CD4-positive, CD25-positive, alpha-beta regulatory T cell (primary cell): ENCODE results near the gene KRTAP2-2. TPM values are rescaled to one million over a fixed set of nuclear protein-coding genes. Genes with fewer than 3 reads are reported as not detected.

Experiments
- ATAC-seq, 2 donors: fragments of 150-1000 bp; cut with Tn5 transposase; one replicate each; pipeline ENCODE4 v1.10.0; 2021; ENCODE audit warnings: low read depth in 2 of 2, moderate number of reproducible peaks in 2 of 2, moderate library complexity in 1 of 2
- DNase-seq, 3 donors: peaks; one replicate each; pipeline versions ENCODE4 v3.0.0 to v3.0.0-alpha.2; 2012 to 2022; ENCODE audit warnings: mixed read lengths in 1 of 3
- H3K27ac ChIP-seq: one replicate; pipeline ENCODE4 v1.7.0; 2013; ENCODE audit warnings: mild to moderate bottlenecking, low read length; ENCODE audit not compliant: insufficient read depth, poor library complexity, severe bottlenecking
- H3K27me3 ChIP-seq: one replicate; pipeline ENCODE4 v1.7.0; 2013; ENCODE audit warnings: low read length; ENCODE audit not compliant: control insufficient read depth, insufficient read depth
- H3K36me3 ChIP-seq: one replicate; pipeline ENCODE4 v1.7.0; 2013; ENCODE audit warnings: mild to moderate bottlenecking, low read length, moderate library complexity; ENCODE audit not compliant: control insufficient read depth, insufficient read depth
- H3K4me1 ChIP-seq: 2 replicates; pipeline ENCODE4 v1.7.0; 2013; ENCODE audit warnings: mild to moderate bottlenecking, low read length; ENCODE audit not compliant: insufficient read depth, control insufficient read depth, poor library complexity, severe bottlenecking
- H3K4me3 ChIP-seq: one replicate; pipeline ENCODE4 v1.7.0; 2013; ENCODE audit warnings: low read depth, mild to moderate bottlenecking, low read length, moderate library complexity
- H3K9me3 ChIP-seq, 2 experiments: 1 replicate in 1 of 2; 2 replicates in 1 of 2; pipeline ENCODE4 v1.7.0; 2013; ENCODE audit warnings: low read length in 2 of 2, mild to moderate bottlenecking in 1 of 2, moderate library complexity in 1 of 2; ENCODE audit not compliant: control insufficient read depth in 2 of 2
- H3K27ac Mint-ChIP-seq, 3 donors: one replicate each; pipeline ENCODE4 v1.8.0; 2020 to 2022; ENCODE audit warnings: mild to moderate bottlenecking in 3 of 3, mixed read lengths in 3 of 3, moderate library complexity in 2 of 3
- H3K27me3 Mint-ChIP-seq: one replicate; pipeline ENCODE4 v1.8.0; 2022; ENCODE audit warnings: mild to moderate bottlenecking, mixed read lengths
- H3K36me3 Mint-ChIP-seq: one replicate; pipeline ENCODE4 v1.8.0; 2020; ENCODE audit warnings: mixed read lengths
- H3K4me1 Mint-ChIP-seq, 4 donors: one replicate each; pipeline ENCODE4 v1.8.0; 2020 to 2022; ENCODE audit warnings: mixed read lengths in 4 of 4, mild to moderate bottlenecking in 1 of 4
- H3K4me3 Mint-ChIP-seq, 4 donors: one replicate each; pipeline ENCODE4 v1.8.0; 2020 to 2022; ENCODE audit warnings: mild to moderate bottlenecking in 4 of 4, mixed read lengths in 4 of 4, moderate library complexity in 3 of 4
- H3K9me3 Mint-ChIP-seq, 7 donors: one replicate each; pipeline ENCODE4 v1.8.0; 2020 to 2022; ENCODE audit warnings: mixed read lengths in 7 of 7, mild to moderate bottlenecking in 3 of 7, moderate library complexity in 2 of 7
- polyA plus RNA-seq, 4 donors: library from polyadenylated mRNA; unstranded; fragments of 300-500 nt; fragmentation: Illumina TruSeq; gene quantifications; one replicate each; pipeline ENCODE4 v1.2.3, GENCODE V29; 2021
- total RNA-seq: library from RNA; stranded (reverse); gene quantifications from one replicate; pipeline ENCODE4 v1.2.3, GENCODE V29; 2022

The KRTAP2-2 gene
- total and polyA plus RNA-seq, 5 donors from 2014 or later = not detected

DNA sequence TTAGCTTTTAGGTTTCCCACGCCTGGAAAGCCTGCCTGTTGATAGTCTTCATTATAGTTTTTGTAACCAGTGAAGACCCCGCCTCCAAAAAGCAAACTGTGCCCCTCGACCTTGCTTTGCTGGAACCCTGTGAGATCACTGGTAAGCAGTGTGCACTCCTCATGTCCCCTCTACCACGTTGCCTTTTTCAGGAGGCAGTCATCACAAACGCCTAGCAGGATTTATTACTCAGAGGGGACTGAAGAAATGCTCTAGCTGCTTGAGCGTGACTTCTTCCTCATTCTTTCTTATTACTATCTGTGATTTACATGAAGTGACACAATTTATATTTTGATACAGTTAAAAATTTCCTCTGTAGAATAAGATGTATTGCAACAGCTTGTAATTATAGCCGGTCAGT lies 39.6 kb downstream of the KRTAP2-2 start:
- H3K27ac ChIP-seq = no peak overlapping the region
- H3K4me1 ChIP-seq = no peaks in the 10 kb centered on the region
- DNase-seq (no peak), ATAC-seq (no peak)
- Mint-ChIP-seq H3K27me3 (peaks cover 24% of the 10 kb centered on the region), H3K4me3 (no peak overlapping the region), H3K4me1 (no peaks in the 10 kb centered on the region), H3K36me3 (no peaks in the 10 kb centered on the region), H3K27ac (no peak overlapping the region), H3K9me3 (no peaks in the 10 kb centered on the region)
- H3K36me3 ChIP-seq = no peaks in the 10 kb centered on the region
- H3K27me3 ChIP-seq = peaks cover 13% of the 10 kb centered on the region
- no peaks in the 10 kb centered on the region for H3K9me3 ChIP-seq
- no peak overlapping the region for H3K4me3 ChIP-seq

GRCh38 chr17:41013606-41014005 lies 41.4 kb downstream of the KRTAP2-2 start:
- Histone ChIP-seq H3K4me1 (no peaks in the 10 kb centered on the region), H3K27me3 (peaks cover 9% of the 10 kb centered on the region), H3K27ac (no peak overlapping the region), H3K4me3 (no peak overlapping the region), H3K36me3 (no peaks in the 10 kb centered on the region), H3K9me3 (no peaks in the 10 kb centered on the region)
- no peaks in the 10 kb centered on the region for H3K4me1 Mint-ChIP-seq
- ATAC-seq (no peak), DNase-seq (no peak)
- no peaks in the 10 kb centered on the region for H3K36me3 Mint-ChIP-seq
- H3K27me3 Mint-ChIP-seq = peaks cover 23% of the 10 kb centered on the region
- no peak overlapping the region for H3K4me3 Mint-ChIP-seq
- H3K9me3 Mint-ChIP-seq = no peaks in the 10 kb centered on the region
- H3K27ac Mint-ChIP-seq = no peak overlapping the region

- H3K9me3 ChIP-seq = no peaks in the 10 kb centered on the region
- H3K36me3 Mint-ChIP-seq = no peaks in the 10 kb centered on the region
- H3K4me3 ChIP-seq = no peak overlapping the region
- no peak overlapping the region for H3K27ac Mint-ChIP-seq
- no peak for ATAC-seq
- peaks cover 27% of the 10 kb centered on the region for H3K27me3 Mint-ChIP-seq
- peaks cover 6% of the 10 kb centered on the region for H3K27me3 ChIP-seq
- H3K4me1 Mint-ChIP-seq = no peaks in the 10 kb centered on the region
- no peak overlapping the region for H3K27ac ChIP-seq
- no peaks in the 10 kb centered on the region for H3K36me3 ChIP-seq
- DNase-seq = no peak
- H3K4me3 Mint-ChIP-seq = no peak overlapping the region
- H3K9me3 Mint-ChIP-seq = no peaks in the 10 kb centered on the region
- H3K4me1 ChIP-seq = no peaks in the 10 kb centered on the region
Observed at GRCh38 chr17:41013181-41013580, 41.8 kb downstream of the KRTAP2-2 start.

DNA sequence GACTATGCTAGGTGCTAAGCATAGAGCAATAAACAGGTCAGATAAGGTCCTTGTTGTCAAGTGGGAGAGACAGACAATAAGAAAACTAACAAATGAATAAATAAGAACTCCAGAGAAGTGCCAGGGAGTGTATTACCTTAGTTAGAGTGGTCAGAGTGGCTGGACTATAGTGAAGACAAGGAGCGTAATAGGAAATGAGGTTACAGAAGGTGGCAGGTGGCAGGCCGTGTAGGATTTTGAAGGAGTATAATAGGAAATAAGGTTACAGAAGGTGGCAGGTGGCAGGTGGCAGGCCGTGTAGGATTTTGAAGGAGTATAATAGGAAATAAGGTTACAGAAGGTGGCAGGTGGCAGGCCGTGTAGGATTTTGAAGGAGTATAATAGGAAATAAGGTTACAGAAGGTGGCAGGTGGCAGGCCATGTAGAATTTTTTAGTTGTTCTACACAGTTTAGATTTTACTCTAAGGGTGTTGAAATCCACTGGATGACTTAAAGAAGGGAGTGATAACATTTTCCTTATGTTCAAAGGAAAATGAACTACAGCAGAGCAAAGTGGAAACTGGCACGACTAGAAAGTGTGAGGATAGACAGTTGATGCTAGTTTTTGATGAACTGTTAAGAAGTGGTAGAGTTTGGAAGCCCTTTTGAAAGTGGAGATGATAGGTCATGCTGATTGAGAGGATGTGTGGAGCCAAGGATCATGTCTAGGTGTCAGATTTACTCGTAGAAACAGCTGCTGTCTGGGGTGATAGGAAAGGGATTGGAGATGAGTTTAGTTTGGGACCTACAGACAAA lies 42.5 kb downstream of the KRTAP2-2 start:
- Histone ChIP-seq H3K36me3 (no peaks in the 10 kb centered on the region), H3K27ac (no peak overlapping the region), H3K4me1 (no peaks in the 10 kb centered on the region), H3K4me3 (no peak overlapping the region), H3K9me3 (no peaks in the 10 kb centered on the region), H3K27me3 (peaks cover 6% of the 10 kb centered on the region)
- H3K9me3 Mint-ChIP-seq = no peaks in the 10 kb centered on the region
- DNase-seq = no peak
- peaks cover 25% of the 10 kb centered on the region for H3K27me3 Mint-ChIP-seq
- H3K4me3 Mint-ChIP-seq = no peak overlapping the region
- H3K36me3 Mint-ChIP-seq = no peaks in the 10 kb centered on the region
- no peak for ATAC-seq
- no peaks in the 10 kb centered on the region for H3K4me1 Mint-ChIP-seq
- no peak overlapping the region for H3K27ac Mint-ChIP-seq

DNA sequence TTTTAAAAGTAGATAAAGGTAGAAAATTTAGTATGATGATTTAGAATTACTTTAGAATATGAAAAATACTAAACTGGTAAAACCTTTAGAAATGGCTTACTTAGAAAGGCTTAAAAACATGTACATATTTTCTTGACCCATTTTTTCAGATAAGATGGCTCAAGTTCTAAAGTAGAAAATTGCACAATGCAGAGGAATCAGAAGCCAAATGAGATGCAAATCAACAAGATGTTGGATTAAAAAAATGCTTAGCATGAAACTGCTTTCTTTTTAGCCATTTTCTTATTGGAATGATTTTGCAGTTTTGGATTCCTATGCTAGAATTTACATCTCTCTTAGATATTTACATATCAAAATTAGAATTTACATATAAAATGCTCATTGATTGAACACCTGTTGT lies 44.6 kb downstream of the KRTAP2-2 start:
- DNase-seq = no peak
- no peak overlapping the region for H3K27ac Mint-ChIP-seq
- Histone ChIP-seq H3K9me3 (no peaks in the 10 kb centered on the region), H3K36me3 (no peaks in the 10 kb centered on the region), H3K4me1 (no peaks in the 10 kb centered on the region), H3K4me3 (no peak overlapping the region), H3K27ac (no peak overlapping the region), H3K27me3 (peaks cover 5% of the 10 kb centered on the region)
- no peaks in the 10 kb centered on the region for H3K9me3 Mint-ChIP-seq
- no peaks in the 10 kb centered on the region for H3K36me3 Mint-ChIP-seq
- H3K4me1 Mint-ChIP-seq = no peaks in the 10 kb centered on the region
- ATAC-seq = no peak
- peaks cover 29% of the 10 kb centered on the region for H3K27me3 Mint-ChIP-seq
- no peak overlapping the region for H3K4me3 Mint-ChIP-seq

DNA sequence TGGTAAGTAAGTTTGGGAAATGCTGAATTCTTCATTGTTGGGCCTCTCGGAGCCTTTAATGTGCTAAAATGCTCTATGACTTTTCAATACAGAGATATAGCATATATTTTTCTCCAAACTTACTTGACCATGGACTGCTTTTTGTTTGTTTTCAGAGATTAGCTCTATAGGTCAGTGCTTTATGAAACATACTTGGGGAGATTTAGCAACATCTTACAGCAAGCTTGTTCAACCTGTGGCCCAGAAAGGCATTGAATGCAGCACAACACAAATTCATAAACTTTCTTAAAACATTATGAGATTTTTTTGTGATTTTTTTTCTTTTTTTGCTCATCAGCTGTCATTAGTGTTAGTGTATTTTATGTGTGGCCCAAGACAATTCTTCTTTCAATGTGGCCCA lies 45.1 kb downstream of the KRTAP2-2 start:
- Mint-ChIP-seq H3K36me3 (no peaks in the 10 kb centered on the region), H3K27ac (no peak overlapping the region), H3K4me1 (no peaks in the 10 kb centered on the region), H3K9me3 (no peaks in the 10 kb centered on the region), H3K4me3 (no peak overlapping the region), H3K27me3 (peaks cover 29% of the 10 kb centered on the region)
- Histone ChIP-seq H3K4me1 (no peaks in the 10 kb centered on the region), H3K27ac (no peak overlapping the region), H3K27me3 (peaks cover 3% of the 10 kb centered on the region), H3K9me3 (no peaks in the 10 kb centered on the region), H3K36me3 (no peaks in the 10 kb centered on the region), H3K4me3 (no peak overlapping the region)
- DNase-seq = no peak
- ATAC-seq = no peak

DNA sequence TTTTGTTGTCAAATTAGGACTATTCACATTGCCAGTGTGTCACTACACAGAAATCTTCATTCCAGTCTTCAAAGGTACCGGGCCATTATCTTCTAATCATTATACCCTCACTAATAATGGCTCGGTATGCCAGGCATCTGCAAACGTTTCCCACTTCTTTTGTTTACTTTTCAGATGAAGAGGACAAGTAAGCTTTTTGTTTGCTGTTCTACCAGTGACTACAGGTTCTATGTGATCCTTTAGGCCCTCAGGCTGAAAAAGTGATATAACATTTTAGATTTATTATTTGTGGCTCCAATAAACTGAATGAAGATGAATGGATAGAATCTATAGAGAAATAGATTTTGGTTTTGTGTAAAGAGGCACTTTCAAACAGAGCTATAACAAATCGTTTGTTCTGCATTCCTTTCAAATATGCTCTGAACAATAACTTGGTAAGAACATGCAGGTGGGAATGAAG lies 45.7 kb downstream of the KRTAP2-2 start:
- no peaks in the 10 kb centered on the region for H3K36me3 Mint-ChIP-seq
- ATAC-seq = no peak

GRCh38 chr17:41008811-41009210 lies 46.2 kb downstream of the KRTAP2-2 start, which contains the start of gene KRTAP3-1:
KRTAP3-1 (minus strand) TSS chr17:41009128; CDS start chr17:41009074, 54 bp downstream.
- DNase-seq = no peak

More for the DNA sequence above, 45.7 kb downstream of the KRTAP2-2 start:
- peaks cover 3% of the 10 kb centered on the region for H3K27me3 ChIP-seq
- Mint-ChIP-seq H3K27me3 (peaks cover 32% of the 10 kb centered on the region), H3K4me1 (no peaks in the 10 kb centered on the region), H3K27ac (no peak overlapping the region), H3K4me3 (no peak overlapping the region), H3K9me3 (no peaks in the 10 kb centered on the region)
- H3K4me3 ChIP-seq = no peak overlapping the region
- H3K36me3 ChIP-seq = no peaks in the 10 kb centered on the region
- no peak for DNase-seq
- no peaks in the 10 kb centered on the region for H3K9me3 ChIP-seq
- H3K27ac ChIP-seq = no peak overlapping the region
- no peaks in the 10 kb centered on the region for H3K4me1 ChIP-seq

More at GRCh38 chr17:41008811-41009210, 46.2 kb downstream of the KRTAP2-2 start, which contains the start of gene KRTAP3-1:
- Mint-ChIP-seq H3K4me3 (no peak within 1 kb of the TSS), H3K4me1 (no peaks in the 10 kb centered on the region), H3K27ac (no peak within 1 kb of the TSS), H3K27me3 (peaks cover 34% of the 10 kb centered on the region), H3K9me3 (no peaks in the 10 kb centered on the region), H3K36me3 (no peaks in the 10 kb centered on the region)
- Histone ChIP-seq H3K27me3 (peaks cover 5% of the 10 kb centered on the region), H3K4me3 (no peak within 1 kb of the TSS), H3K27ac (no peak within 1 kb of the TSS), H3K36me3 (no peaks in the 10 kb centered on the region), H3K9me3 (no peaks in the 10 kb centered on the region), H3K4me1 (no peaks in the 10 kb centered on the region)
- no peak for ATAC-seq
